ENCODE measurements around the gene GPR135. TPM values are rescaled to one million over a fixed set of nuclear protein-coding genes. Genes with fewer than 3 reads are reported as not detected.
"Not testable (repeated sequence)": the region's sequence is repeated elsewhere in the genome, so short reads cannot be mapped to it uniquely, and the experiment has no call there.

GPR135 gene
- total RNA-seq, 1 donor from 2014 or later = 7.5 TPM

- no peak for DNase-seq (ENCODE audit: low spot score)
Observed at GRCh38 chr14:59478540-59478939, 13.4 kb upstream of the GPR135 start.

GRCh38 chr14:59475709-59476108, 10.5 kb upstream of the GPR135 start:
- no peak for DNase-seq (ENCODE audit: low spot score)

- DNase-seq (ENCODE audit: low spot score) = no peak
Observed at GRCh38 chr14:59474172-59474571, 9.0 kb upstream of the GPR135 start.

- peak; percentile 91 for DNase-seq (ENCODE audit: low spot score)
Observed at GRCh38 chr14:59464486-59465315, 479 bp downstream of the GPR135 start.

GRCh38 chr14:59463787-59464485, 1.2 kb downstream of the GPR135 start:
- DNase-seq (ENCODE audit: low spot score) = no peak

GRCh38 chr14:59461891-59462290, 3.3 kb downstream of the GPR135 start:
- DNase-seq (ENCODE audit: low spot score) = no peak

GRCh38 chr14:59460378-59460777, 4.8 kb downstream of the GPR135 start:
- DNase-seq (ENCODE audit: low spot score) = no peak

- no peak for DNase-seq (ENCODE audit: low spot score)
Observed at GRCh38 chr14:59458486-59458885, 6.7 kb downstream of the GPR135 start.

- no peak for DNase-seq (ENCODE audit: low spot score)
Observed at GRCh38 chr14:59455411-59455810, 9.8 kb downstream of the GPR135 start.

GRCh38 chr14:59454139-59454538, 11.0 kb downstream of the GPR135 start:
- no peak for DNase-seq (ENCODE audit: low spot score)

GRCh38 chr14:59451849-59452248, 13.3 kb downstream of the GPR135 start:
- no peak for DNase-seq (ENCODE audit: low spot score)

GRCh38 chr14:59450716-59451115, 14.5 kb downstream of the GPR135 start:
- DNase-seq (ENCODE audit: low spot score) = no peak

- not testable (repeated sequence) for DNase-seq (ENCODE audit: low spot score)
Observed at GRCh38 chr14:59448673-59449072, 16.5 kb downstream of the GPR135 start.

- no peak for DNase-seq (ENCODE audit: low spot score)
Observed at GRCh38 chr14:59439256-59439965, 25.8 kb downstream of the GPR135 start.

GRCh38 chr14:59438195-59438647, 27.0 kb downstream of the GPR135 start:
- DNase-seq (ENCODE audit: low spot score) = no peak

- DNase-seq (ENCODE audit: low spot score) = no peak
Observed at GRCh38 chr14:59435987-59436386, 29.2 kb downstream of the GPR135 start.

- DNase-seq (ENCODE audit: low spot score) = no peak
Observed at GRCh38 chr14:59435101-59435500, 30.1 kb downstream of the GPR135 start.

GRCh38 chr14:59429790-59430189, 35.4 kb downstream of the GPR135 start:
- no peak for DNase-seq (ENCODE audit: low spot score)

- DNase-seq (ENCODE audit: low spot score) = no peak
Observed at GRCh38 chr14:59428581-59429012, 36.6 kb downstream of the GPR135 start.

- DNase-seq (ENCODE audit: low spot score) = no peak
Observed at GRCh38 chr14:59427653-59428580, 37.3 kb downstream of the GPR135 start.
